IMR-90 (cell line): Measurements from ENCODE around the gene ASXL3. TPM values are rescaled to one million over a fixed set of nuclear protein-coding genes. Genes with fewer than 3 reads are reported as not detected.

Source experiments
- ATAC-seq: fragments of 200-7000 bp; cut with Tn5 transposase; 2 replicates; pipeline ENCODE4 v1.9.1; 2020; ENCODE audit warnings: low read depth, mild to moderate bottlenecking, moderate library complexity
- BruUV-seq: library from RNA; stranded (reverse); fragments of 400-500 nt; replicated peaks from 2 replicates; lab custom pipeline; 2021; lab: Mats Ljungman, UMichigan
- CTCF ChIA-PET: fragments of 300-600 bp; formaldehyde crosslinking; extraction: SDS; loops from one replicate; lab custom pipeline; 2021; ENCODE audit warnings: antibody characterized with exemption; lab: Yijun Ruan, JAX
- POLR2A ChIA-PET: fragments of 300-600 bp; sonication (Branson Sonifier 250); formaldehyde crosslinking; loops from one replicate; lab custom pipeline; 2022; ENCODE audit warnings: antibody characterized with exemption; ENCODE audit not compliant: unreplicated experiment; lab: Charles Lee
- DNase-seq: peaks from one replicate; pipeline ENCODE4 v3.0.0; 2013
- H2AFZ ChIP-seq: replicated peaks from 2 replicates; pipeline ENCODE3; 2013; ENCODE audit warnings: low read length, mild to moderate bottlenecking; ENCODE audit not compliant: poor library complexity
- H2AK5ac ChIP-seq: 2 replicates; pipeline ENCODE4 v1.6.1; 2013; ENCODE audit warnings: low read depth, low read length, inconsistent platforms
- H2AK9ac ChIP-seq: replicated peaks from 2 replicates; pipeline ENCODE3; 2013; ENCODE audit warnings: mild to moderate bottlenecking, low read depth, low read length, moderate library complexity; ENCODE audit not compliant: poor library complexity
- H2BK120ac ChIP-seq: 2 replicates; pipeline ENCODE4 v1.6.1; 2013; ENCODE audit warnings: low read depth, low read length, inconsistent platforms
- H2BK15ac ChIP-seq: 3 replicates; pipeline ENCODE4 v1.6.1; 2013; ENCODE audit warnings: low read depth, low read length, inconsistent platforms
- H2BK20ac ChIP-seq: 2 replicates; pipeline ENCODE4 v1.6.1; 2013; ENCODE audit warnings: low read depth, mild to moderate bottlenecking, inconsistent platforms, low read length, moderate library complexity
- H2BK5ac ChIP-seq: 2 replicates; pipeline ENCODE4 v1.6.1; 2013; ENCODE audit warnings: mild to moderate bottlenecking, low read depth, low read length, inconsistent platforms; ENCODE audit not compliant: poor library complexity, severe bottlenecking
- H3K14ac ChIP-seq: replicated peaks from 2 replicates; pipeline ENCODE4 v1.6.1; 2013; ENCODE audit warnings: low read depth, low read length, inconsistent platforms
- H3K18ac ChIP-seq: 2 replicates; pipeline ENCODE4 v1.6.1; 2013; ENCODE audit warnings: low read depth, low read length, control low read depth
- H3K23ac ChIP-seq: 2 replicates; pipeline ENCODE4 v1.6.1; 2013; ENCODE audit warnings: low read depth, low read length, inconsistent platforms
- H3K27ac ChIP-seq: 2 replicates; pipeline ENCODE4 v1.5.1; 2013; ENCODE audit warnings: mild to moderate bottlenecking, control low read depth, low read length; ENCODE audit not compliant: insufficient read depth
- H3K27me3 ChIP-seq: 2 replicates; pipeline ENCODE4 v1.6.1; 2013; ENCODE audit warnings: low read length; ENCODE audit not compliant: control insufficient read depth, insufficient read depth
- H3K36me3 ChIP-seq: 2 replicates; pipeline ENCODE4 v1.6.1; 2013; ENCODE audit warnings: low read length, mixed read lengths; ENCODE audit not compliant: control insufficient read depth, insufficient read depth
- H3K4ac ChIP-seq: 2 replicates; pipeline ENCODE4 v1.6.1; 2013; ENCODE audit warnings: low read depth, low read length, inconsistent platforms
- H3K4me1 ChIP-seq: 2 replicates; pipeline ENCODE4 v1.6.1; 2013; ENCODE audit warnings: low read length, mixed read lengths; ENCODE audit not compliant: control insufficient read depth, insufficient read depth
- H3K4me2 ChIP-seq: 2 replicates; pipeline ENCODE4 v1.6.1; 2013; ENCODE audit warnings: low read depth, mild to moderate bottlenecking, control low read depth, low read length, moderate library complexity
- H3K4me3 ChIP-seq: 2 replicates; pipeline ENCODE4 v1.5.1; 2013; ENCODE audit warnings: low read depth, mild to moderate bottlenecking, control low read depth, low read length, moderate library complexity; ENCODE audit not compliant: insufficient read depth
- H3K56ac ChIP-seq: 2 replicates; pipeline ENCODE4 v1.6.1; 2013; ENCODE audit warnings: low read length, inconsistent platforms; ENCODE audit not compliant: insufficient read depth; ENCODE audit errors: extremely low read depth
- H3K79me1 ChIP-seq, 2 experiments: 2 replicates each; pipeline ENCODE4 v1.6.1; 2013; ENCODE audit warnings: low read length in 2 of 2, inconsistent platforms in 1 of 2, low read depth in 1 of 2
- H3K9ac ChIP-seq: 2 replicates; pipeline ENCODE4 v1.6.1; 2013; ENCODE audit warnings: low read depth, low read length, control low read depth
- H3K9me1 ChIP-seq: 2 replicates; pipeline ENCODE4 v1.6.1; 2013; ENCODE audit warnings: low read length, inconsistent platforms; ENCODE audit not compliant: insufficient read depth
- H3K9me3 ChIP-seq: 2 replicates; pipeline ENCODE4 v1.6.1; 2013; ENCODE audit warnings: low read length; ENCODE audit not compliant: control insufficient read depth, insufficient read depth
- H4K20me1 ChIP-seq: 2 replicates; pipeline ENCODE4 v1.6.1; 2013; ENCODE audit warnings: low read length, inconsistent platforms; ENCODE audit not compliant: insufficient read depth
- H4K5ac ChIP-seq: 2 replicates; pipeline ENCODE4 v1.6.1; 2013; ENCODE audit warnings: mild to moderate bottlenecking, low read depth, low read length, control low read depth
- H4K8ac ChIP-seq, 2 experiments: 2 replicates each; pipeline ENCODE4 v1.6.1; 2013; ENCODE audit warnings: low read depth in 2 of 2, low read length in 2 of 2, control low read depth in 1 of 2, inconsistent platforms in 1 of 2
- H4K91ac ChIP-seq: 2 replicates; pipeline ENCODE4 v1.6.1; 2013; ENCODE audit warnings: low read depth, low read length, inconsistent platforms; ENCODE audit not compliant: insufficient read depth
- BHLHE40 ChIP-seq: fragments of 150-350 bp; IDR thresholded peaks from 2 replicates; pipeline ENCODE4 v1.6.1; 2016; ENCODE audit warnings: mild to moderate bottlenecking, low read depth, low read length
- CEBPB ChIP-seq: IDR thresholded peaks from 2 replicates; pipeline ENCODE4 v1.6.1; 2012; ENCODE audit warnings: low read depth, low read length, improper control_type of control experiment
- CHD1 ChIP-seq: IDR thresholded peaks from 2 replicates; pipeline ENCODE4 v1.6.1; 2012; ENCODE audit warnings: low read depth, low read length, improper control_type of control experiment
- FOS ChIP-seq: fragments of 150-350 bp; IDR thresholded peaks from 2 replicates; pipeline ENCODE4 v1.6.1; 2016; ENCODE audit warnings: low read depth, low read length
- MAFK ChIP-seq: IDR thresholded peaks from 2 replicates; pipeline ENCODE4 v1.6.1; 2012; ENCODE audit warnings: low read depth, low read length, improper control_type of control experiment
- MAZ ChIP-seq: IDR thresholded peaks from 2 replicates; pipeline ENCODE4 v1.6.1; 2012; ENCODE audit warnings: low read depth, mild to moderate bottlenecking, low read length, improper control_type of control experiment, moderate library complexity, borderline replicate concordance
- MXI1 ChIP-seq: IDR thresholded peaks from 2 replicates; pipeline ENCODE4 v1.6.1; 2012; ENCODE audit warnings: low read depth, mild to moderate bottlenecking, low read length, moderate library complexity, borderline replicate concordance
- NFE2L2 ChIP-seq: fragments of 150-350 bp; IDR thresholded peaks from 2 replicates; pipeline ENCODE4 v1.6.1; 2016; ENCODE audit warnings: low read depth, mild to moderate bottlenecking, low read length
- RAD21 ChIP-seq: IDR thresholded peaks from 2 replicates; pipeline ENCODE4 v1.6.1; 2012; ENCODE audit warnings: low read length, improper control_type of control experiment
- RCOR1 ChIP-seq: IDR thresholded peaks from 2 replicates; pipeline ENCODE4 v1.6.1; 2012; ENCODE audit warnings: mild to moderate bottlenecking, low read length, improper control_type of control experiment; ENCODE audit not compliant: insufficient replicate concordance
- SMC3 ChIP-seq: fragments of 150-350 bp; IDR thresholded peaks from 2 replicates; pipeline ENCODE4 v1.6.1; 2016; ENCODE audit warnings: low read depth, mild to moderate bottlenecking, antibody characterized with exemption, low read length, moderate library complexity
- WGBS, 2 experiments: methylation state at CpG; one replicate each; pipeline versions ENCODE4 v1.1.5 to v1.1.7; 2013; ENCODE audit warnings: missing lambda C conversion rate in 2 of 2; ENCODE audit not compliant: insufficient read length in 1 of 2; ENCODE audit errors: extremely low coverage in 2 of 2; 5-methylcytosine and 5-hydroxymethylcytosine counted together
- dilution Hi-C: fragments of 300-500 bp; cut with HindIII; formaldehyde crosslinking; loops from one replicate; pipeline ENCODE4 v1.14.3; 2018; ENCODE audit warnings: low sequenced_read_pairs; ENCODE audit not compliant: unreplicated experiment
- in situ Hi-C: fragments of 300-500 bp; cut with MboI; formaldehyde crosslinking; loops from 3 replicates; pipeline ENCODE4 v1.14.3; 2019; ENCODE audit warnings: low sequenced_read_pairs, inconsistent platforms, mixed read lengths
- intact Hi-C: fragments of 100-400 bp; cut with micrococcal nuclease; formaldehyde crosslinking; loops from 2 replicates; pipeline ENCODE4 v1.10.0; 2022
- polyA plus RNA-seq, 3 experiments: library from polyadenylated mRNA; depleted of rRNA; stranded (reverse); fragments of >200 nt; gene quantifications; 2 replicates each; pipeline ENCODE4 v1.2.3, GENCODE V29; 2012; ENCODE audit warnings: low replicate concordance in 1 of 3
- total RNA-seq: library from RNA; depleted of rRNA; stranded (reverse); fragments of >200 nt; gene quantifications from 2 replicates; pipeline ENCODE4 v1.2.3, GENCODE V29; 2012
- TF ChIP-seq, protein P1 (sequence below): fragments of 150-350 bp; IDR thresholded peaks from 2 replicates; pipeline ENCODE4 v1.6.1; 2017; ENCODE audit warnings: mild to moderate bottlenecking, antibody characterized with exemption, low read length, low read depth

The ASXL3 gene
- total and polyA plus RNA-seq, 2 of the 4 experiments (the other 2 are of a cell fraction): 0.03 to 0.54 TPM

DNA sequence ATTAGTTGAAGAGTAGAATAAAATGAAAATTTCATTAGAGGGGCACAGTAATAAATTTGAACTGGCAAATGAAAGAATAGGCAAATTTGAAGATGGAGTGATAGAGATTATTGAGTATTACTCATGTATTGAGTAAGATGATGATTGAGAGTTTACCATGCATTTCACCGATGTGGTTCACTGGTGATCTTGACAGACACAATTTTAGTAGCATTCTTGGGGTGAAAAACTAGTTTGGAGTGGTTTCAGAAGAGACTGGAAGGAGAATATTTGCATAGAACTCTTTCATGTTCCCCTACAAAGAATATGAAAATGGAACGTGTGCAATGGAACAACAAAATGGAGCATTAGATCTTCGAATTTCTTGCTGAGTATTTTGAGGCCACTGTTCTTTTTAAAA, 121.4 kb downstream of the ASXL3 start:
- no peak overlapping the region for H2BK15ac ChIP-seq
- H4K91ac ChIP-seq: no peak overlapping the region
- H3K9ac ChIP-seq: no peak overlapping the region
- H3K23ac ChIP-seq: no peak overlapping the region
- no peak overlapping the region for H3K4ac ChIP-seq
- CTCF ChIA-PET: no interaction called here
- H2AK9ac ChIP-seq: no peak overlapping the region
- H3K18ac ChIP-seq: no peak overlapping the region
- ATAC-seq: no peak
- no peaks in the 10 kb centered on the region for H3K9me1 ChIP-seq
- no CpG with 5 or more reads among the region's 3 CpGs for WGBS, 2 experiments
- H2AFZ ChIP-seq: no peak overlapping the region
- no peaks in the 10 kb centered on the region for H3K4me1 ChIP-seq
- TF ChIP-seq MXI1 (no peak), CHD1 (no peak), RCOR1 (no peak), RAD21 (no peak), CEBPB (no peak), NFE2L2 (no peak), SMC3 (no peak), MAFK (no peak), BHLHE40 (no peak), FOS (no peak), MAZ (no peak)
- TF ChIP-seq, protein P1, sequence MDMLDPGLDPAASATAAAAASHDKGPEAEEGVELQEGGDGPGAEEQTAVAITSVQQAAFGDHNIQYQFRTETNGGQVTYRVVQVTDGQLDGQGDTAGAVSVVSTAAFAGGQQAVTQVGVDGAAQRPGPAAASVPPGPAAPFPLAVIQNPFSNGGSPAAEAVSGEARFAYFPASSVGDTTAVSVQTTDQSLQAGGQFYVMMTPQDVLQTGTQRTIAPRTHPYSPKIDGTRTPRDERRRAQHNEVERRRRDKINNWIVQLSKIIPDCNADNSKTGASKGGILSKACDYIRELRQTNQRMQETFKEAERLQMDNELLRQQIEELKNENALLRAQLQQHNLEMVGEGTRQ: no peak
- POLR2A ChIA-PET: no interaction called here
- H2BK20ac ChIP-seq: no peak overlapping the region
- H4K20me1 ChIP-seq: no peaks in the 10 kb centered on the region
- H4K8ac ChIP-seq: no peak overlapping the region
- no TSS peak for BruUV-seq
- in situ Hi-C loops (no loop called here), intact Hi-C loops (no loop called here), dilution Hi-C loops (no loop called here)
- H3K79me1 ChIP-seq: no peaks in the 10 kb centered on the region
- no peak overlapping the region for H3K27ac ChIP-seq
- H2AK5ac ChIP-seq: no peak overlapping the region
- H3K4me3 ChIP-seq: no peak overlapping the region
- H3K36me3 ChIP-seq: no peaks in the 10 kb centered on the region
- no peak overlapping the region for H3K56ac ChIP-seq
- no peak overlapping the region for H2BK5ac ChIP-seq
- H2BK120ac ChIP-seq: no peak overlapping the region
- no peak for DNase-seq
- no peaks in the 10 kb centered on the region for H3K27me3 ChIP-seq
- no peak overlapping the region for H3K4me2 ChIP-seq
- no peaks in the 10 kb centered on the region for H3K9me3 ChIP-seq
- no peak overlapping the region for H4K5ac ChIP-seq
- no peak overlapping the region for H3K14ac ChIP-seq
